ENCODE measurements around the gene SDR42E1. TPM values are rescaled to one million over a fixed set of nuclear protein-coding genes. Genes with fewer than 3 reads are reported as not detected.

Gene SDR42E1
- total and polyA plus RNA-seq, 5 donors from 2014 or later = 1.6 to 3.7 (median 2.0) TPM

- Mint-ChIP-seq H3K27ac (no peak overlapping the region), H3K36me3 (no peaks in the 10 kb centered on the region), H3K4me1 (no peaks in the 10 kb centered on the region), H3K4me3 (no peak overlapping the region), H3K27me3 (peaks cover 9% of the 10 kb centered on the region), H3K9me3 (peaks cover 0 to 3% (median 0%) of the 10 kb centered on the region in 7 donors)
- no peaks in the 10 kb centered on the region for H3K9me3 ChIP-seq (ENCODE audit: control insufficient read depth in 2 of 2, low read length in 2 of 2)
- ATAC-seq (ENCODE audit: low read depth in 2 of 2) (no peak), DNase-seq (no peak)
- H3K27ac ChIP-seq (ENCODE audit: insufficient read depth, low read length, poor library complexity, severe bottlenecking) = no peak overlapping the region
- no peak overlapping the region for H3K4me3 ChIP-seq (ENCODE audit: low read depth, low read length)
- peaks cover 3% of the 10 kb centered on the region for H3K27me3 ChIP-seq (ENCODE audit: control insufficient read depth, insufficient read depth, low read length)
- H3K36me3 ChIP-seq (ENCODE audit: control insufficient read depth, insufficient read depth, low read length) = no peaks in the 10 kb centered on the region
- no peaks in the 10 kb centered on the region for H3K4me1 ChIP-seq (ENCODE audit: control insufficient read depth, insufficient read depth, low read length, poor library complexity, severe bottlenecking)
Observed at GRCh38 chr16:82023206-82023605, 11.9 kb upstream of the SDR42E1 start.

- Mint-ChIP-seq H3K27me3 (peaks cover 9% of the 10 kb centered on the region), H3K36me3 (no peaks in the 10 kb centered on the region), H3K27ac (no peak overlapping the region), H3K9me3 (peaks cover 0 to 3% (median 0%) of the 10 kb centered on the region in 7 donors), H3K4me1 (no peaks in the 10 kb centered on the region), H3K4me3 (no peak overlapping the region)
- DNase-seq (no peak), ATAC-seq (ENCODE audit: low read depth in 2 of 2) (no peak)
- H3K4me3 ChIP-seq (ENCODE audit: low read depth, low read length) = no peak overlapping the region
- peaks cover 5% of the 10 kb centered on the region for H3K27me3 ChIP-seq (ENCODE audit: control insufficient read depth, insufficient read depth, low read length)
- H3K4me1 ChIP-seq (ENCODE audit: control insufficient read depth, insufficient read depth, low read length, poor library complexity, severe bottlenecking) = no peaks in the 10 kb centered on the region
- H3K9me3 ChIP-seq (ENCODE audit: control insufficient read depth in 2 of 2, low read length in 2 of 2) = peaks cover 0 to 4% of the 10 kb centered on the region in 2 experiments
- no peak overlapping the region for H3K27ac ChIP-seq (ENCODE audit: insufficient read depth, low read length, poor library complexity, severe bottlenecking)
- no peaks in the 10 kb centered on the region for H3K36me3 ChIP-seq (ENCODE audit: control insufficient read depth, insufficient read depth, low read length)
Observed at GRCh38 chr16:82020051-82020450, 8.8 kb upstream of the SDR42E1 start.

- H3K4me3 ChIP-seq (ENCODE audit: low read depth, low read length) = no peak overlapping the region
- Mint-ChIP-seq H3K27ac (no peak overlapping the region), H3K9me3 (peaks cover 0 to 3% (median 0%) of the 10 kb centered on the region in 7 donors), H3K4me1 (no peaks in the 10 kb centered on the region), H3K36me3 (no peaks in the 10 kb centered on the region), H3K4me3 (no peak overlapping the region), H3K27me3 (peaks cover 9% of the 10 kb centered on the region)
- ATAC-seq (ENCODE audit: low read depth in 2 of 2) (no peak), DNase-seq (no peak)
- no peaks in the 10 kb centered on the region for H3K4me1 ChIP-seq (ENCODE audit: control insufficient read depth, insufficient read depth, low read length, poor library complexity, severe bottlenecking)
- H3K27ac ChIP-seq (ENCODE audit: insufficient read depth, low read length, poor library complexity, severe bottlenecking) = no peak overlapping the region
- no peaks in the 10 kb centered on the region for H3K36me3 ChIP-seq (ENCODE audit: control insufficient read depth, insufficient read depth, low read length)
- peaks cover 0 to 7% of the 10 kb centered on the region in 2 experiments for H3K9me3 ChIP-seq (ENCODE audit: control insufficient read depth in 2 of 2, low read length in 2 of 2)
- peaks cover 5% of the 10 kb centered on the region for H3K27me3 ChIP-seq (ENCODE audit: control insufficient read depth, insufficient read depth, low read length)
Observed at GRCh38 chr16:82019535-82019934, 8.3 kb upstream of the SDR42E1 start.

- Histone ChIP-seq H3K4me1 (ENCODE audit: control insufficient read depth, insufficient read depth, low read length, poor library complexity, severe bottlenecking) (no peaks in the 10 kb centered on the region), H3K4me3 (ENCODE audit: low read depth, low read length) (no peak overlapping the region), H3K36me3 (ENCODE audit: control insufficient read depth, insufficient read depth, low read length) (no peaks in the 10 kb centered on the region), H3K27me3 (ENCODE audit: control insufficient read depth, insufficient read depth, low read length) (peaks cover 3% of the 10 kb centered on the region), H3K9me3 (ENCODE audit: control insufficient read depth in 2 of 2, low read length in 2 of 2) (peaks cover 0 to 7% of the 10 kb centered on the region in 2 experiments), H3K27ac (ENCODE audit: insufficient read depth, low read length, poor library complexity, severe bottlenecking) (no peak overlapping the region)
- Mint-ChIP-seq H3K27ac (no peak overlapping the region), H3K27me3 (peaks cover 2% of the 10 kb centered on the region), H3K36me3 (no peaks in the 10 kb centered on the region), H3K9me3 (no peaks in the 10 kb centered on the region), H3K4me1 (no peaks in the 10 kb centered on the region), H3K4me3 (no peak overlapping the region)
- DNase-seq = no peak
- ATAC-seq (ENCODE audit: low read depth in 2 of 2) = no peak
Observed at GRCh38 chr16:82017911-82018568, 6.8 kb upstream of the SDR42E1 start.

GRCh38 chr16:82016964-82017363 lies 5.7 kb upstream of the SDR42E1 start:
- H3K27me3 ChIP-seq (ENCODE audit: control insufficient read depth, insufficient read depth, low read length) = peaks cover 3% of the 10 kb centered on the region
- H3K9me3 ChIP-seq (ENCODE audit: control insufficient read depth in 2 of 2, low read length in 2 of 2) = peaks cover 0 to 7% of the 10 kb centered on the region in 2 experiments
- peaks cover 0 to 2% (median 0%) of the 10 kb centered on the region in 7 donors for H3K9me3 Mint-ChIP-seq
- ATAC-seq (ENCODE audit: low read depth in 2 of 2) (no peak), DNase-seq (no peak)
- no peak overlapping the region for H3K27ac ChIP-seq (ENCODE audit: insufficient read depth, low read length, poor library complexity, severe bottlenecking)
- peaks cover under 1 to 3% (median 2%) of the 10 kb centered on the region in 4 donors for H3K4me1 Mint-ChIP-seq
- H3K36me3 ChIP-seq (ENCODE audit: control insufficient read depth, insufficient read depth, low read length) = no peaks in the 10 kb centered on the region
- no peak overlapping the region for H3K4me3 Mint-ChIP-seq
- H3K36me3 Mint-ChIP-seq = no peaks in the 10 kb centered on the region
- no peak overlapping the region for H3K27ac Mint-ChIP-seq
- H3K4me3 ChIP-seq (ENCODE audit: low read depth, low read length) = no peak overlapping the region
- H3K4me1 ChIP-seq (ENCODE audit: control insufficient read depth, insufficient read depth, low read length, poor library complexity, severe bottlenecking) = no peaks in the 10 kb centered on the region
- peaks cover 10% of the 10 kb centered on the region for H3K27me3 Mint-ChIP-seq

GRCh38 chr16:82016263-82016662 lies 5.0 kb upstream of the SDR42E1 start:
- ATAC-seq (ENCODE audit: low read depth in 2 of 2) = no peak
- Mint-ChIP-seq H3K4me1 (peaks cover 6 to 9% (median 8%) of the 10 kb centered on the region in 4 donors), H3K27me3 (peaks cover 16% of the 10 kb centered on the region), H3K4me3 (no peak overlapping the region), H3K9me3 (peaks cover 0 to 3% (median 1%) of the 10 kb centered on the region in 7 donors), H3K36me3 (no peaks in the 10 kb centered on the region), H3K27ac (no peak overlapping the region)
- peaks cover 3% of the 10 kb centered on the region for H3K27me3 ChIP-seq (ENCODE audit: control insufficient read depth, insufficient read depth, low read length)
- peak in 1 of 3 donors; percentile 15 for DNase-seq
- no peaks in the 10 kb centered on the region for H3K36me3 ChIP-seq (ENCODE audit: control insufficient read depth, insufficient read depth, low read length)
- no peak overlapping the region for H3K4me3 ChIP-seq (ENCODE audit: low read depth, low read length)
- peaks cover 6% of the 10 kb centered on the region for H3K4me1 ChIP-seq (ENCODE audit: control insufficient read depth, insufficient read depth, low read length, poor library complexity, severe bottlenecking)
- H3K27ac ChIP-seq (ENCODE audit: insufficient read depth, low read length, poor library complexity, severe bottlenecking) = no peak overlapping the region
- H3K9me3 ChIP-seq (ENCODE audit: control insufficient read depth in 2 of 2, low read length in 2 of 2) = peaks cover 0 to 7% of the 10 kb centered on the region in 2 experiments

GRCh38 chr16:82013139-82013538 lies 1.9 kb upstream of the SDR42E1 start:
- DNase-seq (no peak), ATAC-seq (ENCODE audit: low read depth in 2 of 2) (no peak)
- peaks cover 26% of the 10 kb centered on the region for H3K27me3 Mint-ChIP-seq
- peaks cover 5% of the 10 kb centered on the region for H3K36me3 Mint-ChIP-seq
- peaks cover 7 to 9% of the 10 kb centered on the region in 2 experiments for H3K9me3 ChIP-seq (ENCODE audit: control insufficient read depth in 2 of 2, low read length in 2 of 2)
- H3K27ac Mint-ChIP-seq = no peak overlapping the region
- peaks cover 7% of the 10 kb centered on the region for H3K4me1 ChIP-seq (ENCODE audit: control insufficient read depth, insufficient read depth, low read length, poor library complexity, severe bottlenecking)
- peaks cover 0 to 20% (median 5%) of the 10 kb centered on the region in 7 donors for H3K9me3 Mint-ChIP-seq
- no peaks in the 10 kb centered on the region for H3K36me3 ChIP-seq (ENCODE audit: control insufficient read depth, insufficient read depth, low read length)
- H3K27ac ChIP-seq (ENCODE audit: insufficient read depth, low read length, poor library complexity, severe bottlenecking) = no peak overlapping the region
- H3K27me3 ChIP-seq (ENCODE audit: control insufficient read depth, insufficient read depth, low read length) = peaks cover 3% of the 10 kb centered on the region
- H3K4me1 Mint-ChIP-seq = peaks cover 10 to 22% (median 17%) of the 10 kb centered on the region in 4 donors
- H3K4me3 Mint-ChIP-seq = peak overlapping the region in 1 of 4 donors; percentile 71
- H3K4me3 ChIP-seq (ENCODE audit: low read depth, low read length) = no peak overlapping the region

- Mint-ChIP-seq H3K9me3 (peaks cover 2 to 20% (median 6%) of the 10 kb centered on the region in 7 donors), H3K36me3 (peaks cover 12% of the 10 kb centered on the region), H3K27ac (peak overlapping the region in 2 of 3 donors; percentile 86 to 91), H3K27me3 (peaks cover 26% of the 10 kb centered on the region), H3K4me1 (peaks cover 15 to 26% (median 22%) of the 10 kb centered on the region in 4 donors), H3K4me3 (peak overlapping the region; percentile 81 to 95 (median 90))
- ATAC-seq (ENCODE audit: low read depth in 2 of 2) = no peak
- no peak overlapping the region for H3K27ac ChIP-seq (ENCODE audit: insufficient read depth, low read length, poor library complexity, severe bottlenecking)
- no peaks in the 10 kb centered on the region for H3K36me3 ChIP-seq (ENCODE audit: control insufficient read depth, insufficient read depth, low read length)
- peak in 1 of 3 donors; percentile 9 for DNase-seq
- no peaks in the 10 kb centered on the region for H3K27me3 ChIP-seq (ENCODE audit: control insufficient read depth, insufficient read depth, low read length)
- H3K4me3 ChIP-seq (ENCODE audit: low read depth, low read length) = peak overlapping the region; percentile 81
- peaks cover 7 to 9% of the 10 kb centered on the region in 2 experiments for H3K9me3 ChIP-seq (ENCODE audit: control insufficient read depth in 2 of 2, low read length in 2 of 2)
- H3K4me1 ChIP-seq (ENCODE audit: control insufficient read depth, insufficient read depth, low read length, poor library complexity, severe bottlenecking) = peaks cover 7% of the 10 kb centered on the region
Observed at GRCh38 chr16:82010649-82011048, 621 bp downstream of the SDR42E1 start.
